EL (cell line): ENCODE measurements around the gene LUC7L2.
A peak's percentile ranks its signal among the peaks of the same experiment; 100 is the strongest.
"Not testable (repeated sequence)": the region's sequence is repeated elsewhere in the genome, so short reads cannot be mapped to it uniquely, and the experiment has no call there.

ENCODE experiments used
- DNase-seq: peaks from one replicate; pipeline ENCODE4 v3.0.0-alpha.2; 2016

The LUC7L2 gene, protein sequence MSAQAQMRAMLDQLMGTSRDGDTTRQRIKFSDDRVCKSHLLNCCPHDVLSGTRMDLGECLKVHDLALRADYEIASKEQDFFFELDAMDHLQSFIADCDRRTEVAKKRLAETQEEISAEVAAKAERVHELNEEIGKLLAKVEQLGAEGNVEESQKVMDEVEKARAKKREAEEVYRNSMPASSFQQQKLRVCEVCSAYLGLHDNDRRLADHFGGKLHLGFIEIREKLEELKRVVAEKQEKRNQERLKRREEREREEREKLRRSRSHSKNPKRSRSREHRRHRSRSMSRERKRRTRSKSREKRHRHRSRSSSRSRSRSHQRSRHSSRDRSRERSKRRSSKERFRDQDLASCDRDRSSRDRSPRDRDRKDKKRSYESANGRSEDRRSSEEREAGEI

DNA sequence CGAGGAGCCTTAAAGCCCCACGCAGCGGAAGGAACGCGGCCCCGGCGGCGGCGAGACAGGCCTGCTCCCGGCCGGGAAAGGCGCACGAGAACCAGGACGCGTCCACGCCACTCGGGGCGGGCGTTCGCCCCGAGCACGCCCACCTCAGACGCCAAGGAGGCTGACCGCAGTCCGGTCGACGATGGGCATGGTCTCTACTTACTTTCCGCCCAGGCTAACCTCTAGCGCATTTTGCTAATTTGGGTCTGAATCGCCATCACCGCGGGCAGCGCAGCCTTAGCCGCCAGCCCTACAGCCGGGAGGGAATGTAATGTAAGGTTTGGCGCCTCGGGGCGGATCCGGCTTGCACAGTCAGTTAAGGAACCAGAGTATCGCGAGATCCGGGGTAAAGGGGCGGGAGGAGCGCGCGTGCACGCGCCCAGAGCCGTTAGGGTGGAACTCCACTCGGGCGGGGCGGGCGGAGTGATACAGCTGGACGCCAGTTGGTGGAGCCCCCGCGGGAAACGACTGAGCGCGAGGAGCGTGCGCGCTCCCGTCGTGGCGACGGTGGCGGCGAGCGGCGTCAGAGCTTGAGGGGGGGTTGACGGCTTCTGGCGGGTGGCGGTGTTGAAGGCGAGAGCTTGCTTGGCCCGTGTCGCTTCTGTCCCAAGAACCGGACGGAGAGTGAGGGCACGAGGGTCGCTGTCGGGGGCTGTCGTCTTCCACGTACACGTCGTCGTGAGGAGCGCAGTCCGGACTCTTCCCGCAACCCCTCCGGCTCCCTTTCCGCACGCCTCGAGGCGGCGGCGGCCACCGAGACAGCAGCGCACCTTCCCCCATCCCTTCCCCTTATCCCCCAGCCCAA, at the start of gene LUC7L2:
Gene LUC7L2, plus strand, starts transcription at position 529 of the 844 bp plus-strand sequence. CDS start 368 bp downstream, outside the sequence.
- peak; percentile 98 for DNase-seq

DNA sequence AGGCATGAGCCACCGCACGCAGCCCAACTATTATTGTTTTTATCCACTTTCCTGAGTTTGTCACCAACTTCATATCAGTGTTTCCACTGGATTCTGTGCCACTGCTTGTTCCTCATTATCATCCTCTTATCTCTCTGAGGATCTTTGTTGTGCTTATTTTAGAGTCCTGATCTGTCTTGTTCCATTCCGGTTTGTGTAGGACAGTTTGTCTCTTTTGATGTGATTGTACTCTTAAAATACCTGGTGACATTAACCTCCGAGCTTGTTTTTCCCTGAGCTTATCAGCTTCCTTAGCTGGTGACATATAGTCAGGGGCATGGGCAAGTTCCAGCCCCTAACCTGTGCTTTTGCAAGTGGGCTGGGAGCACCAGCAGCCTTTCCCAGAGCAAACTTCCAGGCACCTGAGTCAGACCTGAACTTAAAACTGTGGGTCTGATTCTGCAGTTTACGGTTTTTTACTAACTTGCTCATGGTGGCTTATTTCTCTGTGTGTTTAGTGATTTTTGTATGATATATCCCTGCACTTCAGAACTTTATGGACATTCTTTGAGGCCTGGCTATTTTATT, 41.7 kb upstream of the LUC7L2 start:
- DNase-seq = no peak

DNA sequence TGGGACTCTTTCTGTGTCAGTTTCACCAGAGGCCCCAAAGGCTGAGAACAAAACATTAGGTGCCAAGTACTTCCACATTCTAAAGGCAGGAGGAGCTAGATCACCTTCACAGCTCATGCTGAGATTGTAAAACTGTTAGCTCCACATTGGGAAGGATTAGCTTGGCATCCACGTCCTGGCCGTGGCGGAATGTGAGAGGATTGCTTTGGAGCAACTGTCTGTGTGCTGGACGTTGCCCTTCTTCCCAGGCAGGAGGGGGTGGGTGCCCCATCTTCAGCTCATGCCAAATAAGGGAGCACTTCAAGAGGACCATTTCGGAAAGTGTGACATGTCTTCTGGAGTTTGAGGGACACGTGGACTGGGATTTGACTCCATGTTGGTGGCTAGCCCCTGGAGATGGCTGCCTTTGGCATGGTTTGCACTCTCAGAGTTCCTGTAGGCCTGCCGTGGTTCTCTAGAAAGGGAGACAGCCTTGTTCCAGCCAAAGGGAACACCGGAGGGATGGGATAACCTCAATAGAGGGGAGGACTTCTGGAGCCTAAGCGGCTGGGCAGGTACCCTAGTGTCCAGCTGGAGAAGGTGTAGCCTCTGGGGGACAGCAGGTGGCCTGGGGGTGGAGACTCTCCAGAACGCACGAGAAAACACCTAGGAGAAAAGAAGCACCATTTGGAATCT, 38.5 kb upstream of the LUC7L2 start:
- DNase-seq = peak; percentile 34

DNA sequence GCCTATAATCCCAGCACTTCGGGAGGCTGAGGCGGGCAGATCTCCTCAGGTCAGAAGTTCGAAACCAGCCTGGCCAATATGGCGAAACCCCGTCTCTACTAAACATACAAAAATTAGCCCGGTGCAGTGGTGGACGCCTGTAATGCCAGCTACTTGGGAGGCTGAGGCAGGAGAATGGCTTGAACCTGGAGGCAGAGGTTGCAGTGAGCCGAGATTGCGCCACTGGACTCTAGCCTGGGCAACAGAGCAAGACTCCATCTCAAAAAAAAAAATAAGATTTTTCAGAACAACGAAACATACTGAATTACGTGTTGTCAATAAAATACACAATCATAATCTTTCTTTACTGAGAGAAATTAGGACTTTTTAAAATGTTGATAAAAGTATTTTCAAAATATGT, 35.0 kb upstream of the LUC7L2 start:
- not testable (repeated sequence) for DNase-seq

DNA sequence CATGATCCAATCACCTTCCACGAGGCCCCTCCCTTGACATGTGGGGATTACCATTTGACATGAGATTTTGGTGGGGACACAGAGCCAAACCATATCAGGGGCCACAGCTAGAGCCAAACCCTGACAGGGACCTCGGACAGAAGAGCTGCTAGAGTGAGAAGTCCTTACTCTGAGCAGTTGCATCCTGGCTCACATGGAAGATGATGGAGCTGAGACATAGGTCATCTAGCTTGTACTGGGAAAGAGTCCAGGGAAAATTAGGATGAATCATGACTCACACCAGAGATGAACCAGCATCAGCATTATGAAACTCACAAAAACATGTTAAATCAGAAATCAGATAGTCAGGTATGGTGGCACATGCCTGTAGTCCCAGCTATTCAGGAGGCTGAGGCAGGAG, 31.3 kb upstream of the LUC7L2 start:
- DNase-seq = peak; percentile 81

DNA sequence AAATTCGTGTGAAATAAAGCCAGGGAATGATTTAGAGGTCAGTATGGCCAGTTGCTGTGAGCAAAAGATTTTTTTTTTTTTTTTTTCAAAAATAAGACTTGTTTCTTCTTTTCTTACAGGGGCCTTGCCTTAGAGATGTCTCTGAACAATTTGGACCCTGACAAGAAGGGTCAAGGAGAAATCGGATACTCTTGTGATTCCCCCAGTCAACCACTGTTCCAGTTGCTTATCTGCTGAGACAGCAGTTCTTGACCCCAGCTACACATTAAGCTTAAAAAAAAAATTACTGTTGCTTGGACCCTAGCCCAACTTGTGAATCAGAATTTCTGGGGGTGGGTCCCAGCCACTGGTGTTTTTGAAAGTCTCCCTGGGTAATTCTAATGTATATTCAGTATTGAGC, 30.6 kb upstream of the LUC7L2 start:
- no peak for DNase-seq

DNA sequence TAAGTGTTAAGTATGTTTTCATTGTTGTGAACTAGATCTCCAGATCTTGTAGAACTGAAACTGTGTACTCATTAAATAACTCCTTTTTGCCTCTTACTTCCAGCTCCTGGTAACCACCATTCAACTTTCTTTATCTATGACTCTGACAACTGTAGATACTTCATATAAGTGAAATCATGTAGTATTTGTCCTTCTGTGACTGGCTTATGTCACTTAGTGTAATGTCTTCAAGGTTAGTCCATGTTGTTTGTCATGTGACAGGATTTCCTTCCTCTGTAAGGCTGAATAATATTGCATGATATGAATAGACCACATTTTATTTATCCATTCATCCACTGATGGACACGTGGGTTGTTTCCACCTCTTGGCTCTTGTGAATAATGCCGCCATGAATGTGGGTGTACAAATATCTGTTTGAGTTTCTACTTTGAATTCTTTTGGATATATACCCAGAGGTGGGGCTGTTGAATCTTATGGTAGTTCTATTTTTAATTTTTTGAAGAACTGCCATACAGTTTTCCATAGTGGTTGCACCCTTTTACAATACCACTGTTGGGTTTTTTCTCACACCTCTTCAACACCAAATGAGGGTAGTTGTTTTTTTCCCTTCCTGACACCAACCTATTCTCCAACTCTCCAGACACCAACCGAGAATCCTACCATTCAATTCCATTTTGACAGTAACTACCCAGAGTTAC, 29.2 kb upstream of the LUC7L2 start:
- DNase-seq = no peak

DNA sequence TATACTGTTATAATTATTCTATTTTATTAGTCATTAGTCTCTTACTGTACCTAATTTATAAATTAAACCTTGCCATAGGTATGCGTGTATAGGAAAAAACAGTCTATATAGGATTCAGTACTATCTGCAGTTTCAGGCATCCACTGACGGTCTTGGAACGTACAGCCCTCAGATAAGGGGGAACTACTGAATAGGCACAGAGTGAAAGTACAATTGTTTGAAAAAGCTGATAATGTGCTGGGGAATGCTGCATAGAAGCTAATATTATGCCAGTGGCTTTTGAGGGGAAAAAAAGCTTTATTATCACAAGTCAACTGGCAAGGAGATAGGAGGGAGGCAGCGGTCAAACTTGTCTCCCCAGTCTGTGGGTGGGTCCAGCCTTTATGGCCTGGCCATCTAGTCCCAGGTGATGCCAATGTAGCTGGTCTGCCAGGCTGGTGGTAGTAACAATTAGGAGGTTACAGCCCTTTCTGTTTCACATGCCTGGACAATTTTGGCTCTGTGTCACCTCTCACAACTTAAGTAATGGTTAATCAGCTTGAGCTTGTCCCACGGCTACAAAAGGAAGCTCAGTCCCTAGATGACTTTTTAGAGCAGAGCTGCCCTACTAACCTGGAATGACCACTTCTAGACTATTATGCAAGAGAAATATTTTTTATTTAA, 26.9 kb upstream of the LUC7L2 start:
- no peak for DNase-seq

DNA sequence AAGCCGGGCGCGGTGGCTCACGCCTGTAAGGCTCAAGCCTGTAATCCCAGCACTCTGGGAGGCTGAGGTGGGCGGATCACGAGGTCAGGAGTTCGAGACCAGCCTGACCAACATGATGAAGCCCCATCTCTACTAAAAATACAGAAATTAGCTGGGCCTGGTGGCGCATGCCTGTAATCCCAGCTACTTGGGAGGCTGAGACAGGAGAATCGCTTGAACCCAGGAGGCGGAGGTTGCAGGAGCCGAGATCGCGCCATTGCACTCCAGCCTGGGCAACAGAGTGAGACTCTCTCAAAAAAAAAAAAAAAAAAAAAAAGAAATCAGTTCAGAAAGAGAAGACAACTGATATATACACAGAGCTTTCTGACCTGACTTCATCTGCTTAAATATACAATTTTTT, 26.3 kb upstream of the LUC7L2 start:
- DNase-seq = not testable (repeated sequence)

DNA sequence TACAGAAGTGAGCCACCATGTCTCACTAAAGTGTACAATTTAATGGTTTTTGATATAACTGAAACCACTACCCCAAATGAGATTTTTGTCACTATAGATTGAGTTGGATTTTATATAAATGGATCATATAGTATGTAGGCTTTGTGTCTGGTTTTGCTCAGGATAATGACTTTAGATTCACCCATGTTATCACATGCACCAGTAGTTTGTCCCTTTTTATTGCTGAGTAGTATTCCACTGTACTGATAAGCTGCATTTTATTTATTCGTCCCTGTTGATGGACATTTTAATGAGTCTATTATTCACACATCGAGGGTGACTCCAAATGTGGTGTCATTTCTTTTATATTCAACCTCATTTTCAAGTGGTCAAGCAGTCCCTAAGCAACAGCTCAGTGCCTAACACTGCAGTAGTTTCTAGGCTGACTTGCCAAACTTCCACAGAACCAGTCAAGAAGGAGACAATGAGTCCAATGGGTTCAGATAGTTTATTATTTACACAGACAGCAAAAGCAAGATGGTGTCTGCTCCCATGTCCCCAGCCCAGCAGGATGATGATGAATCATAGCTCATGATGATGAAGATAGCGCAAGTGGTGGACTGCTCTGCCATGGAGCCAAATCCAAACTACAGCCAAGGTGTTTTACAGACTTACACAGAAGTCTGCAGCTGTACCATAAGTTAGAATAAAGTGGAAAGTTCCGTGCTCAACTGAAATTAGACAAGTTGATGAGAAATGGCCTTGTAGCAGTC, 25.1 kb upstream of the LUC7L2 start:
- DNase-seq = no peak

DNA sequence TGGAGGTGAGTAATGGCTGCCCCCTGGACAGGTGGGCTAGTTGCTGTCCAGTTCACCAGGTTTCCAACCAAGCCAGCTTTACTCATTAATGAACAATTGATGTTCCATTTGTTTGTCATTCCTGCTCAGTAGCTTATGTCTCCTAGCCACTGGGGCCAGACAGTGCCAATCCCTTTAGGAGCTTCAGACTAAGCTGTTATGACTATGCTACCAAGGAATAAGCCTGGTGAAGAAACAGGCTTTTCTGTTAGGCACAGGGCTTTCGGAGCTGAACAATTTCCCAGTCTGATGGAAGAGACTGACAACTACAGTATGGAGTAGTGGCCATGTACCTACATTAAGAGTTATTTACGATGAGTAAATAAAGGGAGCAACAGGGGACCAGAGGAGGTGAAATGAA, 20.7 kb upstream of the LUC7L2 start:
- DNase-seq = no peak

DNA sequence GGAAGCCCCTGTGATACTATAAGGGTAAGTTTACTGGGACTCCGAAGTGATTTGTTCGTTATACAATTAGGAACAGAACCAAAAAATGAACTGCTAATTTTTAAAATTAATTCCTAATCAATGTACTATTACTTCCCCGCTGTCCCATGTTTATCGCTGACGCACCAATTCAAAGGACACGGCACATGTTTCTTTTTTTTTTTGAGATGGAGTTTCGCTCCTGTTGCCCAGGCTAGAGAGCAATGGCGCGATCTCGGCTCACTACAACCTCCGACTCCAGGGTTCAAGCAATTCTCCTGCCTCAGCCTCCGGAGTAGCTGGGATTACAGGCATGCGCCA, 20.0 kb upstream of the LUC7L2 start:
- DNase-seq = no peak

DNA sequence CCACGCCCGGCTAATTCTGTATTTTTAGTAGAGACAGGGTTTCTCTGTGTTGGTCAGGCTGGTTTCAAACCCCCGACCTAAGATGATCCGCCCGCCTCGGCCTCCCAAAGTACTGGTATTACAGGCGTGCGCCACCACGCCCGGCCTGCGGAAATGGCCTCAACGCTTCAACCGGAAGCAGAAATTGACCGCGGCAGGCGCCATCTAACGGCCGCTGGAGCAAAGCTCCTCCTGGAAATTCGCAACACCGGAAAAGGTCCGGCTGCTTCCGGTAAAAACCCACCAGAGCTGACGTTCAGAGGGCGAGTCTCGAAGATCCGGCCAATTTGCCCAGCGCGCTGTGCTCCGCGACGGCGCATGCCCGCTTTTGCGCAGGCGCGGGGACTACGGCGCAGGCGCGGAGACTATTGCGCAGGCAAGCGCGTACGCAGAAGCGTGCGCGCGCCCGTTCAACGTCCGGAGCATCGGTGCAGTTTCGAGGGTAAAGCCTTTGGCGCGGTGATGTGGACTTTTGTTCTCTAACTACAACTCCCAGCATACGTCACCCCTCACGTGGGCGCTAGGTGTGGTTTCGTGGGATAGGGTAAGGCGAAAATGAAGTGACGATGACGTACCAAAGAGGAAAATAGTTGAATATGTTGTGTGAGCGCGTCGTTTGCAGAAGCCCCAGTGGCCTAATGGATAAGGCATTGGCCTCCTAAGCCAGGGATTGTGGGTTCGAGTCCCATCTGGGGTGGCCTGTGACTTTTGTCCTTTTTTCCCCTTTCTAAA, 19.5 kb upstream of the LUC7L2 start:
- DNase-seq = peak; percentile 99

DNA sequence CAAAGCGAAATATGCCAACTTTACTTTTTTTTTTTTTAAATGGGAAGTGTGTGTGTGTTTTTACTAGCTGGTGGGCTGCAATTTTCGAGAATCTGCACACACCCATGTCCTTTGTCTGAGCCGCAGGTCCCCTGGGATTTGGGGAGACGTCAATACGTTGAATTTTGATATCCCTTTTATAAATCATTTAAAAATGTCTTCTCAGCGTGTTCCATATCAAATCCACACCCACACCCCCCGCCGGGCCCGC, 19.0 kb upstream of the LUC7L2 start:
- DNase-seq = no peak

DNA sequence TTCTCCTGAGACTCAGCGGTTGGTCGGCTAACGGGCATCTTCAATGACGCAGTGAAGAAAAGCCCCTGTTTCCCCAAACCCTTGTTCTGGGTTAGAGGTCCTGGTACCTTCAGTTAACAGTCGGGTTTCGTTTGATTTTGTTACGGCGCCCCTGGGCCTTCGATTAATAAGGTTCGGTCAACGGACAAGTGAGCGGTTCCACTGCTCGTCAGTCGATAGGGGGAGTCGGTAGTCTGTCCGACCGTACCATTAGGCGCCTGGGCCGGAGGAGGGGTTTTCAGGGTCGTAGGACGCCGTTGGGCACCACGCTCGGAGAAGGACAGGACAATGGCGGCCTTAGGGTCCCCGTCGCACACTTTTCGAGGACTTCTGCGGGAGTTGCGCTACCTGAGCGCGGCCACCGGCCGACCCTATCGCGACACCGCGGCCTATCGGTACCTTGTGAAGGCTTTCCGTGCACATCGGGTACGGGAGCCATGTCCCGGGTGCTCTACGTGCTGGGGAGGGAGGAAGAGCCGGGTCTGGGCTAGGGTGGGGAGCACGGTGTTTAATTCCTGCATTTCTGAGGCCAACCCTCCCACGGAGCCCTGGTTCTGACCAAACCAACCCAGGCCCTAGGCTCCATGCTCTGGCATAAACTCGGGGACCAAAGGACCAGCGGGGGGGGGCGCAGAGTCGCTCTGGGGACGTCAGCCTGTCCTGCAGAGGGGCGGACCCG, 18.5 kb upstream of the LUC7L2 start, which contains the start of gene FMC1:
Gene FMC1, plus strand, starts transcription at position 280 of the 718 bp plus-strand sequence. Its CDS starts 48 bp downstream, at position 328.
- peak; percentile 90 for DNase-seq

DNA sequence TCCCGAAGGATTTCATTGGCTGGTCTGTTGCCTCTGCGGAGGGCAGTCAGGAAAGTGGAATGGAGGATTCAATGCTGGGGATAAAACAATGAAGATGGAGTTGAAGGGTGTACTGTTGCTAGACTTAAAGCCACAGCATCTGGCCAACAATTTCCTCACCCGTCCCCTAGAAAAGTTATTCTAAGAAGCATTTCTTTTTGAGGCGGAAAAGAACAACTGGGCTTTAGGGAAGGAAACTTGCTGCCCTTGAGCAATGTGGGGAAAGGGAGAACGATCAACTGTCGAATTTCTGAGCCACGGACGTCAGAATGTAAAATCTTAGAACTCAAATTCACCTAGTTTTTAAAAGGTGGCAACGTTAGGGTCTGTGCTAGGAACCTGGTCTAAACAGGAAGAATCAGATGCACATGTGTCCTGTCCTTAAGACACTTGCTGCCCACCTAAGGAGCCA, 17.9 kb upstream of the LUC7L2 start:
- DNase-seq = no peak

DNA sequence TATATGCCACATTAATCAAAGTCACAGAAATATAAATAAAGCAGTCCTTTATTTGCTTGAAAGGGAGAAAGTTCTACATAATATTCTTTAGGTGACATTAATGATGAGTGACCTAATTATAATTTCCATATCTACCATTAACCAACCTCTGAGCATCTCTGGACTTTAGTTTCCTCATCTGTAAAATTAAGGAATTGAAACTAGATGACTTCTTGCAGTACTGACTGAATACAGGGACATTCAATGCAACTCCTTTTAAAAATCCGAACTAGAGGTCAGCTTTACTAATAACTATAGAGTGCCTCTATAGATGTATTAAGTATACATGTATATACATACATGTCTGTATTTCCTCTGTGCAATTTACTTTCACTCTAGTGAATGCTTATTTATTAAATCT, 14.7 kb upstream of the LUC7L2 start:
- no peak for DNase-seq

DNA sequence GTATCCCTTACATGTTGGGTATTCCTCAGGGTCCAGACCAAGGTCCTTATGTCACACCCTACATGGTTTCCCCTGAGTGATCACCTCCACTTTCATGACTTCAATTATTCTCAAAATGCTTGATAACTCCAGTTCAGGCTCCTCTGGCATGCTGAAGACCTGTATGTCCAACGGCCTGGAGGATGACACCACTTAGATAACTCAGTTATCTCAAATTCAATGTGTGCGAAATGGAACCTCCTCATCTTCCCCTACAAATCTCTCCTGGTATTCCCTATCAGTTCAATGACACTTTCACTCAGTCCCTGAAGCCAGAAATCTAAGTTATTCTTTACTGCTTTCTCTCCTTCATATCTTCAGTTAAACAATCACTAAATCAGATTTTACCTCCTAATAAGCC, 8.7 kb upstream of the LUC7L2 start:
- no peak for DNase-seq

DNA sequence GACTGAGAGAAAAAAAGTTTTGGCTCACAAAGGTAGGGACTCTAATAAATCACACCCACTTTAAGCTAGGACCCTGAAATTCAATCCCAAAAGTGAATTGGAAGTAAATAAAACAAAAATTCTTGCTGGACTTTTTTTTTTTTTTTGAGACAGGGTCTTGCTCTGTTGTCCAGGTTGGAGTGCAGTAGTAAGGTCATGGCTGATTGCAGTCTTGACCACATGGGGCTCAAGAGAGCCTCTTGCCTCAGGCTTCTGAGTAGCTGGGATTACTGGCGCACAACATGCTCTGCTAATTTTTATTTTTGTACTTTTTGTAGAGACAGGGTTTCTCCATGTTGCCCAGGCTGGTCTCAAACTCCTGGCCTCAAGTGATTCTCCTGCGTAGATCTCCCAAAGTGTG, 5.0 kb upstream of the LUC7L2 start:
- DNase-seq = no peak

DNA sequence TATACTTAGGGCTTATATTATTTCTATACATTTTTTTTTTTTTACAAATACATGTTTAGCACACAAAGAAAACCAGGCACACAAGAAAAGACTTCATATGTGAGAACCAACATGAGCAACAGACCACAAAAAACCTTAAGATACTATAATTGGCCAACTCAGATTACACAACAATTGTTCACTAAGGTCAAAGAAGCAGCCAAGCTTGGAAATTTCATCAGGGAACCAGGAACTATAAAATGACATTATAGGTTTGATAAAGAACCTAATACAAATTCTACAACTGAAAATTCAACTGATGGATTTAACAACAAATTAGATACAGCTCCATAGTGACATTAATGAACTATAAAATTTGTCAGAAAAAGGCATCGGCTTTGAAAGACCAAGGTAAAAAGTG, 4.4 kb upstream of the LUC7L2 start:
- DNase-seq = no peak
